Endothelial cell of umbilical vein (primary cell): ENCODE measurements around the gene UBA6. TPM values are rescaled to one million over a fixed set of nuclear protein-coding genes. Genes with fewer than 3 reads are reported as not detected.

Experiments used
- BruUV-seq: library from RNA; stranded (reverse); fragments of 400-500 nt; replicated peaks from 2 replicates; lab custom pipeline; 2021; lab: Mats Ljungman, UMichigan
- CTCF ChIA-PET: fragments of 300-600, 350-600 bp; sonication (Branson Sonifier 250); formaldehyde crosslinking; loops from one replicate; lab custom pipeline; 2021; ENCODE audit warnings: antibody characterized with exemption, inconsistent platforms; lab: Charles Lee
- POLR2A ChIA-PET: fragments of 300-600, 350-600 bp; sonication (Branson Sonifier 250); formaldehyde crosslinking; loops from one replicate; lab custom pipeline; 2021; ENCODE audit warnings: antibody characterized with exemption, inconsistent platforms; lab: Charles Lee
- DNase-seq: peaks from one replicate; pipeline ENCODE4 v3.0.0-alpha.2; 2011; ENCODE audit warnings: low read depth, low spot score
- FAIRE-seq: peaks from 2 replicates; lab custom pipeline; 2011; peaks lifted over from hg19 to GRCh38; lab: Jason Lieb, UNC
- H2AFZ ChIP-seq: 2 replicates; pipeline ENCODE4 v1.6.0; 2012; ENCODE audit warnings: low read depth, low read length, control low read depth, inconsistent platforms
- H3K27ac ChIP-seq: 2 replicates; pipeline ENCODE4 v1.5.1; 2011; ENCODE audit warnings: low read depth, mild to moderate bottlenecking, control low read depth, low read length, moderate library complexity; ENCODE audit not compliant: insufficient read depth
- H3K27me3 ChIP-seq, 2 experiments: 2 replicates each; pipeline versions ENCODE4 v1.6.0 to v1.6.1; 2011; ENCODE audit warnings: low read length in 2 of 2, mixed read lengths in 1 of 2; ENCODE audit not compliant: control insufficient read depth in 2 of 2, insufficient read depth in 2 of 2
- H3K36me3 ChIP-seq, 2 experiments: 2 replicates in 1 of 2; 3 replicates in 1 of 2; pipeline ENCODE4 v1.5.1; 2011; ENCODE audit warnings: low read length in 2 of 2, mild to moderate bottlenecking in 1 of 2, moderate library complexity in 1 of 2; ENCODE audit not compliant: control insufficient read depth in 2 of 2, insufficient read depth in 2 of 2; ENCODE audit errors: extremely low read depth in 1 of 2
- H3K4me1 ChIP-seq: 3 replicates; pipeline ENCODE4 v1.5.1; 2011; ENCODE audit warnings: mild to moderate bottlenecking, low read length; ENCODE audit not compliant: control insufficient read depth, insufficient read depth; ENCODE audit errors: extremely low read depth
- H3K4me2 ChIP-seq: 2 replicates; pipeline ENCODE4 v1.6.1; 2011; ENCODE audit warnings: low read length, control low read depth, mixed read lengths; ENCODE audit not compliant: insufficient read depth
- H3K4me3 ChIP-seq, 3 experiments: fragments of 200-600 bp in 1 of 3; sonication (generic), shearing (Covaris generic) in 1 of 3; replicated peaks in 1 of 3; 2 replicates each; pipeline ENCODE4 v1.5.1; 2011 to 2016; ENCODE audit warnings: control low read depth in 3 of 3, low read length in 3 of 3, mild to moderate bottlenecking in 2 of 3, inconsistent platforms in 1 of 3, low read depth in 1 of 3, moderate library complexity in 1 of 3; ENCODE audit not compliant: insufficient read depth in 1 of 3
- H3K79me2 ChIP-seq: 2 replicates; pipeline ENCODE4 v1.6.0; 2012; ENCODE audit warnings: low read length, inconsistent platforms; ENCODE audit not compliant: control insufficient read depth, insufficient read depth
- H3K9ac ChIP-seq: replicated peaks from 2 replicates; pipeline ENCODE3; 2011; ENCODE audit warnings: low read length, control low read depth; ENCODE audit not compliant: insufficient read depth; ENCODE audit errors: extremely low read depth
- H3K9me1 ChIP-seq: replicated peaks from 3 replicates; pipeline ENCODE4 v1.6.0; 2011; ENCODE audit warnings: mild to moderate bottlenecking, low read length; ENCODE audit not compliant: control insufficient read depth, insufficient read depth; ENCODE audit errors: extremely low read depth
- H3K9me3 ChIP-seq: replicated peaks from 2 replicates; pipeline ENCODE4 v1.5.1; 2012; ENCODE audit warnings: low read length, inconsistent platforms; ENCODE audit not compliant: control insufficient read depth, insufficient read depth
- H4K20me1 ChIP-seq: replicated peaks from 2 replicates; pipeline ENCODE3; 2011; ENCODE audit warnings: mild to moderate bottlenecking, low read length; ENCODE audit not compliant: control insufficient read depth, insufficient read depth; ENCODE audit errors: extremely low read depth
- FOS ChIP-seq: IDR thresholded peaks from 2 replicates; pipeline ENCODE4 v1.6.1; 2011; ENCODE audit warnings: mild to moderate bottlenecking, low read length, moderate library complexity, borderline replicate concordance; ENCODE audit not compliant: insufficient read depth
- GATA2 ChIP-seq: IDR thresholded peaks from 2 replicates; pipeline ENCODE4 v1.7.0; 2011; ENCODE audit warnings: low read depth, mild to moderate bottlenecking, moderate library complexity, mixed read lengths, low read length; ENCODE audit not compliant: insufficient read length, insufficient read depth
- JUN ChIP-seq: IDR thresholded peaks from 2 replicates; pipeline ENCODE4 v1.6.1; 2011; ENCODE audit warnings: borderline replicate concordance, low read depth; ENCODE audit not compliant: insufficient read length, insufficient read depth
- MYC ChIP-seq: IDR thresholded peaks from one replicate; pipeline ENCODE4 v1.6.1; 2011; ENCODE audit warnings: mild to moderate bottlenecking, low read depth, low read length
- POLR2A ChIP-seq: IDR thresholded peaks from 2 replicates; pipeline ENCODE4 v1.6.1; 2012; ENCODE audit warnings: low read depth, mild to moderate bottlenecking, control low read depth, low read length
- POLR2AphosphoS5 ChIP-seq: IDR thresholded peaks from 2 replicates; pipeline ENCODE4 v1.6.1; 2012; ENCODE audit warnings: low read depth, mild to moderate bottlenecking, control low read depth, low read length, moderate library complexity; ENCODE audit not compliant: insufficient read depth
- dilution Hi-C: fragments of 300-500 bp; cut with MboI; formaldehyde crosslinking; loops from one replicate; pipeline ENCODE4 v1.15.0; 2019; ENCODE audit warnings: low sequenced_read_pairs; ENCODE audit not compliant: extremely low pct_ligation_motif_present
- intact Hi-C: fragments of 100-400 bp; cut with micrococcal nuclease; formaldehyde crosslinking; loops from one replicate; pipeline ENCODE4 v1.10.0; 2022
- polyA plus RNA-seq, 4 experiments: library from polyadenylated mRNA; depleted of rRNA in 3 of 4; stranded (reverse) in 3 of 4; unstranded in 1 of 4; fragments of >200 nt; gene quantifications; 2 replicates each; pipeline versions ENCODE4 v1.2.1 to v1.2.3, GENCODE V29; 2011 to 2012; ENCODE audit warnings: missing spikeins in 1 of 4
- total RNA-seq: library from RNA; stranded (reverse); gene quantifications from 2 replicates; pipeline ENCODE4 v1.2.3, GENCODE V29; 2021
- TF ChIP-seq, protein P1 (sequence below): IDR thresholded peaks from 2 replicates; pipeline ENCODE4 v1.6.1; 2011; ENCODE audit not compliant: insufficient read depth, insufficient read length

UBA6 gene
- total and polyA plus RNA-seq, 2 donors (not counting 3 experiments of a cell fraction or from before 2014, with no cell fraction given) = 30.9 to 96.4 TPM

GRCh38 chr4:67684839-67685531, 16.0 kb downstream of the UBA6 start:
- POLR2A ChIA-PET = no interaction called here
- no peaks in the 10 kb centered on the region for H3K9me1 ChIP-seq
- BruUV-seq = no TSS peak
- intact Hi-C loops = no loop called here
- H3K36me3 ChIP-seq = peaks cover 0 to 2% of the 10 kb centered on the region in 2 experiments
- TF ChIP-seq, protein P1, sequence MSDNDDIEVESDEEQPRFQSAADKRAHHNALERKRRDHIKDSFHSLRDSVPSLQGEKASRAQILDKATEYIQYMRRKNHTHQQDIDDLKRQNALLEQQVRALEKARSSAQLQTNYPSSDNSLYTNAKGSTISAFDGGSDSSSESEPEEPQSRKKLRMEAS = no peak
- no peak for TF ChIP-seq MYC
- no peak for TF ChIP-seq POLR2A
- H3K4me1 ChIP-seq = no peaks in the 10 kb centered on the region
- no peak for FAIRE-seq
- no peak overlapping the region for H3K4me2 ChIP-seq
- no peak overlapping the region for H3K4me3 ChIP-seq
- H4K20me1 ChIP-seq = peaks cover 3% of the 10 kb centered on the region
- H3K79me2 ChIP-seq = peaks cover 35% of the 10 kb centered on the region
- no peak overlapping the region for H3K27ac ChIP-seq
- H3K9ac ChIP-seq = no peak overlapping the region
- CTCF ChIA-PET = no interaction called here
- no peaks in the 10 kb centered on the region for H3K27me3 ChIP-seq
- no peak overlapping the region for H2AFZ ChIP-seq
- dilution Hi-C loops = no loop called here
- H3K9me3 ChIP-seq = no peaks in the 10 kb centered on the region
- DNase-seq = no peak

- Histone ChIP-seq H3K9ac (no peak overlapping the region), H3K9me1 (no peaks in the 10 kb centered on the region), H4K20me1 (peaks cover 3% of the 10 kb centered on the region), H3K27ac (no peak overlapping the region), H2AFZ (no peak overlapping the region), H3K9me3 (no peaks in the 10 kb centered on the region), H3K27me3 (no peaks in the 10 kb centered on the region), H3K4me2 (no peak overlapping the region), H3K79me2 (peaks cover 16% of the 10 kb centered on the region), H3K36me3 (peaks cover 0 to 11% of the 10 kb centered on the region in 2 experiments), H3K4me1 (no peaks in the 10 kb centered on the region), H3K4me3 (no peak overlapping the region)
- DNase-seq = no peak
- intact Hi-C loops = no loop called here
- ChIA-PET POLR2A (no interaction called here), CTCF (interaction anchor here (1.1 kb wide), 1 partner anchor 8 kb away, joined by 5 read pairs; no protein-coding TSS in a partner anchor)
- TF ChIP-seq JUN (no peak), FOS (no peak), POLR2A (no peak), POLR2AphosphoS5 (no peak), MYC (no peak), GATA2 (no peak)
- TF ChIP-seq, protein P1 = no peak
- no TSS peak for BruUV-seq
- dilution Hi-C loops = no loop called here
- no peak for FAIRE-seq
These were observed 18.7 kb downstream of the UBA6 start for GRCh38 chr4:67682266-67682665.
